NCI-H524 treated with DMSO at 0.1 percent for 48 hours (cell line): Measurements from ENCODE around the gene CPPED1.
A peak's percentile ranks its signal among the peaks of the same experiment; 100 is the strongest.
"Not testable (repeated sequence)": the region's sequence is repeated elsewhere in the genome, so short reads cannot be mapped to it uniquely, and the experiment has no call there.

ENCODE experiments used
- DNase-seq: peaks from one replicate; lab custom pipeline; 2025; lab: John Stamatoyannopoulos, UW

Gene CPPED1

GRCh38 chr16:12803203-12804093 lies at the start of gene CPPED1:
Gene CPPED1, minus strand, starts transcription at chr16:12803887. Its CDS starts 111 bp downstream, at chr16:12803776.
- peak; percentile 75 for DNase-seq

- no peak for DNase-seq
These were observed 46.5 kb upstream of the CPPED1 start for GRCh38 chr16:12850186-12850585.

GRCh38 chr16:12846592-12846991 lies 42.9 kb upstream of the CPPED1 start:
- no peak for DNase-seq

GRCh38 chr16:12845282-12845681 lies 41.6 kb upstream of the CPPED1 start:
- no peak for DNase-seq

- no peak for DNase-seq
These were observed 34.1 kb upstream of the CPPED1 start for GRCh38 chr16:12837756-12838155.

- no peak for DNase-seq
These were observed 33.6 kb upstream of the CPPED1 start for GRCh38 chr16:12837291-12837690.

GRCh38 chr16:12833926-12834325 lies 30.2 kb upstream of the CPPED1 start:
- DNase-seq: no peak

- no peak for DNase-seq
These were observed 25.6 kb upstream of the CPPED1 start for GRCh38 chr16:12829096-12829888.

GRCh38 chr16:12828206-12828605 lies 24.5 kb upstream of the CPPED1 start:
- DNase-seq: no peak

GRCh38 chr16:12826559-12826958 lies 22.9 kb upstream of the CPPED1 start:
- DNase-seq: no peak

- DNase-seq: peak; percentile 79
These were observed 15.7 kb upstream of the CPPED1 start for GRCh38 chr16:12819126-12820117.

- no peak for DNase-seq
These were observed 14.6 kb upstream of the CPPED1 start for GRCh38 chr16:12818326-12818725.

GRCh38 chr16:12816791-12817214 lies 13.1 kb upstream of the CPPED1 start:
- not testable (repeated sequence) for DNase-seq

GRCh38 chr16:12815361-12815760 lies 11.7 kb upstream of the CPPED1 start:
- no peak for DNase-seq

GRCh38 chr16:12813734-12814133 lies 10.0 kb upstream of the CPPED1 start:
- not testable (repeated sequence) for DNase-seq

GRCh38 chr16:12813321-12813720 lies 9.6 kb upstream of the CPPED1 start:
- DNase-seq: not testable (repeated sequence)

- no peak for DNase-seq
These were observed 8.0 kb upstream of the CPPED1 start for GRCh38 chr16:12811441-12812383.

GRCh38 chr16:12805066-12805465 lies 1.4 kb upstream of the CPPED1 start:
- DNase-seq: no peak

- no peak for DNase-seq
These were observed 708 bp upstream of the CPPED1 start for GRCh38 chr16:12804395-12804794.

GRCh38 chr16:12802661-12803060 lies 1.0 kb downstream of the CPPED1 start:
- no peak for DNase-seq

- no peak for DNase-seq
These were observed 1.6 kb downstream of the CPPED1 start for GRCh38 chr16:12802048-12802447.
